Choroid plexus epithelial cell (primary cell): Measurements from ENCODE around the gene CFAP77.

Experiments used
- DNase-seq: peaks from one replicate; pipeline ENCODE4 v3.0.0-alpha.2; 2010; ENCODE audit warnings: low read depth
- H3K4me3 ChIP-seq: 2 replicates; pipeline ENCODE4 v1.5.1; 2011; ENCODE audit warnings: low read depth, mild to moderate bottlenecking, control low read depth, low read length, moderate library complexity
- CTCF ChIP-seq: conservative IDR thresholded peaks from 2 replicates; pipeline ENCODE4 v1.5.1; 2011; ENCODE audit warnings: low read depth, mild to moderate bottlenecking, control low read depth, inconsistent platforms, low read length, moderate library complexity

CFAP77 gene

GRCh38 chr9:132591244-132591643 is 181.2 kb downstream of the CFAP77 start:
- no peak for DNase-seq
- TF ChIP-seq CTCF = no peak
- no peak overlapping the region for H3K4me3 ChIP-seq

GRCh38 chr9:132591751-132592314 is 181.8 kb downstream of the CFAP77 start:
- no peak overlapping the region for H3K4me3 ChIP-seq
- no peak for TF ChIP-seq CTCF
- DNase-seq = no peak

GRCh38 chr9:132592451-132592850 is 182.4 kb downstream of the CFAP77 start:
- no peak for DNase-seq
- TF ChIP-seq CTCF = no peak
- no peak overlapping the region for H3K4me3 ChIP-seq

- no peak for TF ChIP-seq CTCF
- no peak overlapping the region for H3K4me3 ChIP-seq
- DNase-seq = no peak
Measured at GRCh38 chr9:132594412-132594811, 184.4 kb downstream of the CFAP77 start.

- no peak for TF ChIP-seq CTCF
- no peak for DNase-seq
Measured at GRCh38 chr9:132595319-132595718, 185.3 kb downstream of the CFAP77 start.

GRCh38 chr9:132596200-132596599 is 186.2 kb downstream of the CFAP77 start:
- H3K4me3 ChIP-seq = no peak overlapping the region
- no peak for TF ChIP-seq CTCF
- DNase-seq = no peak

More at GRCh38 chr9:132595319-132595718, 185.3 kb downstream of the CFAP77 start:
- H3K4me3 ChIP-seq = no peak overlapping the region

- peak; percentile 76 for DNase-seq
- no peak overlapping the region for H3K4me3 ChIP-seq
- TF ChIP-seq CTCF = no peak
Measured at GRCh38 chr9:132597073-132597775, 187.2 kb downstream of the CFAP77 start.
